Peyer's patch (tissue), 4 donors: ENCODE data around the gene PIP5K1B.

Experiments used
- POLR2A ChIP-seq, 2 donors: fragments of 450-650 bp; IDR thresholded peaks; one replicate each; pipeline ENCODE4 v1.5.1; 2017; ENCODE audit warnings: antibody characterized with exemption in 2 of 2, mild to moderate bottlenecking in 2 of 2, moderate library complexity in 2 of 2
- TF ChIP-seq, protein P1 (sequence below), 6 experiments: fragments of 450-650 bp in 4 of 6; fragments of 200-600 bp in 2 of 6; sonication (generic) in 1 of 6; IDR thresholded peaks; one replicate each; pipeline ENCODE4 v1.5.1; 2017 to 2019; ENCODE audit warnings: antibody characterized with exemption in 6 of 6, mild to moderate bottlenecking in 3 of 6, moderate library complexity in 1 of 6

DNA sequence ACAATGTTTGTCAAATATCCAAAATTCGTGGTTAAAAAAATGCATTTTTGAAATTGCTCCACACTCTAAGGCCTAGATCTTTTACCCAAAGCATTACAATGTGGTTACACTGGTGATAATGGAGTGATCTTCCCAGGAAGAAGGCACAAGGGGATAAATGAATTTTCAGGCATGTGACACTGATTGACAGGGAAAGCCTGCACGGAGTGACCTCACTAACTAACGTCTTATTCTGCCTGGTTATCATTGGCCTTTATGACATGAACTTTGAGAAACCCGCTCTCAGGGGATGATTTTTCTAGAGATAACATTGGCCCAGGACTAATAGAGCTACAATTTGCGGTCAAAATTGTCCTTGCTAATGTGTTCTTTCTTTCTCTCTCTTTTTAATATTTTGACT, 171.2 kb downstream of the PIP5K1B start:
- TF ChIP-seq, protein P1, sequence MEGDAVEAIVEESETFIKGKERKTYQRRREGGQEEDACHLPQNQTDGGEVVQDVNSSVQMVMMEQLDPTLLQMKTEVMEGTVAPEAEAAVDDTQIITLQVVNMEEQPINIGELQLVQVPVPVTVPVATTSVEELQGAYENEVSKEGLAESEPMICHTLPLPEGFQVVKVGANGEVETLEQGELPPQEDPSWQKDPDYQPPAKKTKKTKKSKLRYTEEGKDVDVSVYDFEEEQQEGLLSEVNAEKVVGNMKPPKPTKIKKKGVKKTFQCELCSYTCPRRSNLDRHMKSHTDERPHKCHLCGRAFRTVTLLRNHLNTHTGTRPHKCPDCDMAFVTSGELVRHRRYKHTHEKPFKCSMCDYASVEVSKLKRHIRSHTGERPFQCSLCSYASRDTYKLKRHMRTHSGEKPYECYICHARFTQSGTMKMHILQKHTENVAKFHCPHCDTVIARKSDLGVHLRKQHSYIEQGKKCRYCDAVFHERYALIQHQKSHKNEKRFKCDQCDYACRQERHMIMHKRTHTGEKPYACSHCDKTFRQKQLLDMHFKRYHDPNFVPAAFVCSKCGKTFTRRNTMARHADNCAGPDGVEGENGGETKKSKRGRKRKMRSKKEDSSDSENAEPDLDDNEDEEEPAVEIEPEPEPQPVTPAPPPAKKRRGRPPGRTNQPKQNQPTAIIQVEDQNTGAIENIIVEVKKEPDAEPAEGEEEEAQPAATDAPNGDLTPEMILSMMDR (IDR thresholded peaks at IDR 0.05), result no peak
- no peak for TF ChIP-seq POLR2A (IDR thresholded peaks at IDR 0.05)
